Keratinocyte (primary cell): ENCODE measurements around the gene SSR1. TPM values are rescaled to one million over a fixed set of nuclear protein-coding genes. Genes with fewer than 3 reads are reported as not detected.

Source experiments
- DNase-seq: peaks from one replicate; pipeline ENCODE4 v3.0.0-alpha.2; 2011; ENCODE audit warnings: low read depth, missing footprints, low spot score
- FAIRE-seq: peaks from 2 replicates; lab custom pipeline; 2011; peaks lifted over from hg19 to GRCh38; lab: Jason Lieb, UNC
- H2AFZ ChIP-seq: 2 replicates; pipeline ENCODE4 v1.6.0; 2012; ENCODE audit warnings: low read length, control low read depth, inconsistent platforms; ENCODE audit not compliant: control insufficient read depth
- H3K27ac ChIP-seq: 2 replicates; pipeline ENCODE4 v1.5.1; 2011; ENCODE audit warnings: low read length; ENCODE audit not compliant: control insufficient read depth, insufficient read depth
- H3K27me3 ChIP-seq: 3 replicates; pipeline ENCODE4 v1.6.0; 2011; ENCODE audit warnings: low read length; ENCODE audit not compliant: control insufficient read depth, insufficient read depth; ENCODE audit errors: extremely low read depth
- H3K36me3 ChIP-seq, 2 experiments: 2 replicates in 1 of 2; 3 replicates in 1 of 2; pipeline ENCODE4 v1.5.1; 2011; ENCODE audit warnings: low read length in 2 of 2, mild to moderate bottlenecking in 1 of 2; ENCODE audit not compliant: control insufficient read depth in 2 of 2, insufficient read depth in 2 of 2; ENCODE audit errors: extremely low read depth in 1 of 2
- H3K4me1 ChIP-seq: 3 replicates; pipeline ENCODE4 v1.5.1; 2011; ENCODE audit warnings: low read length; ENCODE audit not compliant: control insufficient read depth, insufficient read depth; ENCODE audit errors: extremely low read depth
- H3K4me2 ChIP-seq: 3 replicates; pipeline ENCODE4 v1.6.0; 2011; ENCODE audit warnings: low read depth, low read length; ENCODE audit not compliant: control insufficient read depth, insufficient read depth; ENCODE audit errors: extremely low read depth
- H3K4me3 ChIP-seq, 3 experiments: fragments of 200-600 bp in 1 of 3; sonication (generic) in 1 of 3; 2 replicates in 2 of 3; 3 replicates in 1 of 3; pipeline ENCODE4 v1.5.1; 2011 to 2016; ENCODE audit warnings: low read length in 3 of 3, mild to moderate bottlenecking in 3 of 3, control low read depth in 2 of 3, inconsistent platforms in 1 of 3, low read depth in 1 of 3, mixed read lengths in 1 of 3, mixed run types in 1 of 3, moderate library complexity in 1 of 3; ENCODE audit not compliant: control insufficient read depth in 2 of 3, insufficient read depth in 2 of 3; ENCODE audit errors: extremely low read depth in 1 of 3
- H3K79me2 ChIP-seq: 2 replicates; pipeline ENCODE4 v1.6.0; 2012; ENCODE audit warnings: low read length; ENCODE audit not compliant: control insufficient read depth, insufficient read depth
- H3K9ac ChIP-seq: 3 replicates; pipeline ENCODE4 v1.6.0; 2011; ENCODE audit warnings: low read length; ENCODE audit not compliant: control insufficient read depth, insufficient read depth; ENCODE audit errors: extremely low read depth
- H3K9me1 ChIP-seq: 3 replicates; pipeline ENCODE4 v1.6.0; 2011; ENCODE audit warnings: low read length; ENCODE audit not compliant: control insufficient read depth, insufficient read depth; ENCODE audit errors: extremely low read depth
- H3K9me3 ChIP-seq: 2 replicates; pipeline ENCODE4 v1.5.1; 2012; ENCODE audit warnings: low read depth, low read length; ENCODE audit not compliant: control insufficient read depth
- H4K20me1 ChIP-seq: 3 replicates; pipeline ENCODE4 v1.6.0; 2011; ENCODE audit warnings: low read length; ENCODE audit not compliant: control insufficient read depth, insufficient read depth; ENCODE audit errors: extremely low read depth
- EZH2 ChIP-seq: IDR thresholded peaks from one replicate; pipeline ENCODE4 v1.6.1; 2012; ENCODE audit warnings: inconsistent platforms, mild to moderate bottlenecking, low read length, moderate library complexity
- dilution Hi-C: fragments of 300-500 bp; cut with MboI; formaldehyde crosslinking; loops from one replicate; pipeline ENCODE4 v1.7.0; 2020; ENCODE audit warnings: low sequenced_read_pairs; ENCODE audit not compliant: extremely low pct_ligation_motif_present
- polyA plus RNA-seq, 5 experiments: library from polyadenylated mRNA; depleted of rRNA in 3 of 5; stranded (reverse) in 3 of 5; stranded (forward) in 1 of 5; unstranded in 1 of 5; fragments of >200 nt; gene quantifications; 1 replicate in 1 of 5; 2 replicates in 3 of 5; 3 replicates in 1 of 5; pipeline versions ENCODE4 v1.2.1 to v1.2.3, GENCODE V29; 2011 to 2012; ENCODE audit warnings: missing spikeins in 2 of 5, low read depth in 1 of 5, low replicate concordance in 1 of 5
- TF ChIP-seq, protein P1 (sequence below), 3 experiments: IDR thresholded peaks in 1 of 3; conservative IDR thresholded peaks in 1 of 3; optimal IDR thresholded peaks in 1 of 3; 2 replicates in 2 of 3; 3 replicates in 1 of 3; pipeline versions ENCODE3 to v1.5.1; 2011; ENCODE audit warnings: low read length in 3 of 3, mild to moderate bottlenecking in 3 of 3, moderate library complexity in 2 of 3, control low read depth in 1 of 3, inconsistent platforms in 1 of 3; ENCODE audit not compliant: insufficient read depth in 2 of 3; ENCODE audit errors: extremely low read depth in 1 of 3

Gene SSR1
- polyA plus RNA-seq, 1 donor (not counting 4 experiments of a cell fraction or from before 2014, with no cell fraction given), result 188 TPM

DNA sequence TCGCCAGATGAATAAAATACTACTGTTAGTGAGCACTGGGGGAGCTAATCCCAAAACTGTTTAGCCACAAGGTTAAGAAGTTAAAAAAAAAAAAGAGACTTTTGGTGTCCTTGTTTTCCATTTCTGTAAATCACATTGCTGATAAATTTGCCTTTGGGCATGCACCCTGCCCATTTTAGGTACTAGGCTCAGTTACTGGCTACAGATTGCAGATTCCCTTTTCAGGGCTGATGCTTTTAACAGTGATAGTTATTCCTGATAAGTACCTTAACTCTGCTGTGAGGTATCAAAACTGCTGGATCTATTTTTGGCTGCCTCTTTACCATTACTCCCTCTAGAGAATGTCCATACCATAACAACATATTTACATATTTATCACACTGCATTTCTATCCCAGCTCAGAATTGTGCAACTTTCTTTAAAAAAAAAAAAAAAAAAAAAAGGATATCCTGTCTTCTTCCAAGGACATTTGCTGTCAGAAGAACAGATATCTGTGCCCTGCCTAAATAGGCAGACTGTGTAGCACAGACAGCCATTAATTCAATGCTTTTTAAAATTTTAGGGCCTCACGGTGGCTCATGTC, 94.5 kb downstream of the SSR1 start:
- Histone ChIP-seq H3K4me2 (no peak overlapping the region), H3K79me2 (peaks cover 8% of the 10 kb centered on the region), H3K9me1 (no peaks in the 10 kb centered on the region), H3K27ac (no peak overlapping the region), H2AFZ (no peak overlapping the region), H3K4me1 (peaks cover 36% of the 10 kb centered on the region), H3K27me3 (no peaks in the 10 kb centered on the region), H3K9ac (no peak overlapping the region), H3K36me3 (peaks cover 35 to 42% of the 10 kb centered on the region in 2 experiments), H3K4me3 (no peak overlapping the region), H3K9me3 (no peaks in the 10 kb centered on the region), H4K20me1 (no peaks in the 10 kb centered on the region)
- dilution Hi-C loops, result no loop called here
- TF ChIP-seq EZH2, result no peak
- TF ChIP-seq, protein P1, sequence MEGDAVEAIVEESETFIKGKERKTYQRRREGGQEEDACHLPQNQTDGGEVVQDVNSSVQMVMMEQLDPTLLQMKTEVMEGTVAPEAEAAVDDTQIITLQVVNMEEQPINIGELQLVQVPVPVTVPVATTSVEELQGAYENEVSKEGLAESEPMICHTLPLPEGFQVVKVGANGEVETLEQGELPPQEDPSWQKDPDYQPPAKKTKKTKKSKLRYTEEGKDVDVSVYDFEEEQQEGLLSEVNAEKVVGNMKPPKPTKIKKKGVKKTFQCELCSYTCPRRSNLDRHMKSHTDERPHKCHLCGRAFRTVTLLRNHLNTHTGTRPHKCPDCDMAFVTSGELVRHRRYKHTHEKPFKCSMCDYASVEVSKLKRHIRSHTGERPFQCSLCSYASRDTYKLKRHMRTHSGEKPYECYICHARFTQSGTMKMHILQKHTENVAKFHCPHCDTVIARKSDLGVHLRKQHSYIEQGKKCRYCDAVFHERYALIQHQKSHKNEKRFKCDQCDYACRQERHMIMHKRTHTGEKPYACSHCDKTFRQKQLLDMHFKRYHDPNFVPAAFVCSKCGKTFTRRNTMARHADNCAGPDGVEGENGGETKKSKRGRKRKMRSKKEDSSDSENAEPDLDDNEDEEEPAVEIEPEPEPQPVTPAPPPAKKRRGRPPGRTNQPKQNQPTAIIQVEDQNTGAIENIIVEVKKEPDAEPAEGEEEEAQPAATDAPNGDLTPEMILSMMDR (optimal IDR thresholded peaks at IDR 0.05 in 1 of 3, IDR thresholded peaks at IDR 0.05 in 1 of 3, conservative IDR thresholded peaks at IDR 0.05 in 1 of 3; ENCODE audit: extremely low read depth in 1 of 3, insufficient read depth in 2 of 3, low read length in 3 of 3), result no peak
- no peak for DNase-seq
- FAIRE-seq, result no peak

Other genes starting within 250 kb of the SSR1 start
- gene RREB1, start 205.2 kb downstream of the SSR1 start, polyA plus RNA-seq, result 4.3 to 6.2 TPM (median 6.1 TPM) in 3 replicates
- gene CAGE1, start 76.5 kb upstream of the SSR1 start, polyA plus RNA-seq, result 0.03 to 0.04 TPM (median 0.03 TPM) in 3 replicates
- 10.6 to 11.7 TPM (median 11.5 TPM) in 3 replicates for gene RIOK1, start 76.6 kb upstream of the SSR1 start, polyA plus RNA-seq
- 254 to 286 TPM (median 255 TPM) in 3 replicates for gene DSP, start 228.5 kb upstream of the SSR1 start, polyA plus RNA-seq